Hematopoietic multipotent progenitor cell treated with erythropoietin and hydrocortisone succinate and interleukin-3 and kit ligand, for 4 days (in vitro differentiated cells): ENCODE results near the gene KIF1C.

Source experiments
- DNase-seq: peaks from one replicate; pipeline ENCODE4 v3.0.0-alpha.2; 2015

Gene KIF1C

DNA sequence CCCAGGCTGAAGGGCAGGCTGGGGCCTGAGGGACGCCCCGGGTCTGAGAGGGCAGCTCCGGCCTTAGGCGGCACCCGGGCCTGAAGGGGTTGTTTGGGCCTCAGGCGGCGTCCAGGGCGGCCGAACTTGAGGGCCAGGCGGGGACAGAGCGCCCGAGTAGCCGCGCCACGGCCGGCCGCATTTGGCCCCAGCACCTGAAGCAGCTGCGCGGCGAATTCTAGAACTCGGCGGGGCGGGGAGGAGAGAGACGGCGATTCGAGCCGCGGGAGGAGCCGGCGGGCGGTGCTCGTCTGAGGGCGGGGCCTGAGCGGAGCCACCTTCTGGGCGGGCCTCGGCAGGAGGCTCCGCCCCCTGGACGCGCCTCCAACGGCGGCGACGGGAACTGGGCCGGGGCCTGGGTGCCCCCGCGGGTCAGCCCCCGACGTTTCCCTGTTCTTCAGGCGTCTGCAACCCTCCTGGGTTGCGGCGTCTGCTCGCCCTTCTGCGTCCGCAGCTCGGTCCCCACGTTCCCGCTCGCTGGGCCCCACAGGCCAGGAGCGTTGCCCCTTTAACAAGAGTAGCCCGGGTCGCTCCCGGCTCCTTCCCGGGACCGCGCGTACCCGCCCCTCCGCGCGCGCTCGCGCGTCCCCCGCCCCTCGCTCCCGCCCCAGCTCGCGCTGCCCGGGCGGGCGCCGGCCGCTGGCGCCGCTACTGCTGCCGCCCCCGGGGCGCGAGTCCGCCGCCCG lies at the start of gene KIF1C, which contains the start of gene INCA1:
TSS of gene KIF1C (plus strand) at position 649 of the 725 bp plus-strand sequence. CDS start 2,297 bp downstream, outside the sequence.
TSS of gene INCA1 (minus strand) at position 221 of the 725 bp plus-strand sequence. CDS start 3,085 bp downstream, outside the sequence.
- peak; percentile 94 for DNase-seq

DNA sequence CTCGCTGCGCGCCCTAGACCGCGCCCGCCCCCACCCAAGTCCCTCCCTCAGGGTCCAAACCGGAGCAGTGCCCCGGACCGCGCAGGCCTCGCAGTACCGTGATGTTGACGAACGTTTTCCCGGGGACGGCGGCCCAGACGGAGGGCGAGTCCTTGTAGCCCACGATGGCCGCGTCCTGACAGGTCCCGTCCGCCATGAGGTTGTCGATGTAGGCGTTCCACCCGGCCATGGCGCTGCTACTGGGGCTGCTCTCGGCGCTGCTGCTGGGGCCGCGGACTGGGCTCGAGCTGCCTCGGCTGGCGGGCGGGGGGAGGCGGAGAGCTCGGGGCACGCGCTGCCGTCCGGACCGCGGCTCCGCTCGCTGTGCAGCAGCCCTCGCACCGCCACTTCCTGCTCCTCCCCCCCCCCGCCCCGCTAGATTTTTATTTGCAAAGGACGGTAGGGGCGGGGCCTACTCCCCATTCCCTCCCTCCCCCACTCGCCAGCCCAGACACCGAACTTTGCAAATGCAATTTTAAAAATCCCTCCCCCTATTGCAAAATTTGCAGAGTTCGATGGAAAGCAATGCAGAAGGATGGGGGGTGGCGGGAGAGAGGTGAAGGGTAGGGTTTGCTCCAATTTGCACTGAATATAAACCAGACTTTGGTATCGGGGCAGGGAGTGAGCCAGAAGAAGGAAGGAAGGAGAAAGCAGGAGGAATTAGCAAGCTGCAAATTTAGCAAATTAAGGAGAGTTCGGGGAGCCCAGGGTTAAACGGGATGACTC lies 49.4 kb upstream of the KIF1C start, which contains the start of gene PFN1:
TSS of gene PFN1 (minus strand) at position 365 of the 765 bp plus-strand sequence. CDS start at position 229, 136 bp downstream.
- peak; percentile 98 for DNase-seq

DNA sequence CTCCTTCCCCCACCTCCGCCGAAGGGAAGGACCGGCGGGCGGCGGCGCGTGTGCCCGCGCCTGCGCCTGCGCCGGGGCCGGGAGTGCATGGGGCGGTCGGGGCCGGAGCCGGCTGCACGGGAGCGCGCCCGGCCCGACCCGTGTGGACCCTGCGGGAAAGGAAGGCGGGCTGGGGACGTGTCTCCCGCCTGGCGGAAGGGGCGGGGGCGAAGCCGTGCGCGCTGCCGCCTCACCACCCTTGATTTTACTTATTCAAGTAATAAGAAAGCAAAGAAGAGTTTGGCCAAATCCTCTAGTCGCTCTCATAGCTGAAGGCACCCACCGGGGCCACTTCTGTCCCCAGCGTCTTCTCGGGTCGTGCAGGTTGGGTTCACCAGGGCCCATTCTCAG lies 48.8 kb upstream of the KIF1C start:
- peak; percentile 95 for DNase-seq

DNA sequence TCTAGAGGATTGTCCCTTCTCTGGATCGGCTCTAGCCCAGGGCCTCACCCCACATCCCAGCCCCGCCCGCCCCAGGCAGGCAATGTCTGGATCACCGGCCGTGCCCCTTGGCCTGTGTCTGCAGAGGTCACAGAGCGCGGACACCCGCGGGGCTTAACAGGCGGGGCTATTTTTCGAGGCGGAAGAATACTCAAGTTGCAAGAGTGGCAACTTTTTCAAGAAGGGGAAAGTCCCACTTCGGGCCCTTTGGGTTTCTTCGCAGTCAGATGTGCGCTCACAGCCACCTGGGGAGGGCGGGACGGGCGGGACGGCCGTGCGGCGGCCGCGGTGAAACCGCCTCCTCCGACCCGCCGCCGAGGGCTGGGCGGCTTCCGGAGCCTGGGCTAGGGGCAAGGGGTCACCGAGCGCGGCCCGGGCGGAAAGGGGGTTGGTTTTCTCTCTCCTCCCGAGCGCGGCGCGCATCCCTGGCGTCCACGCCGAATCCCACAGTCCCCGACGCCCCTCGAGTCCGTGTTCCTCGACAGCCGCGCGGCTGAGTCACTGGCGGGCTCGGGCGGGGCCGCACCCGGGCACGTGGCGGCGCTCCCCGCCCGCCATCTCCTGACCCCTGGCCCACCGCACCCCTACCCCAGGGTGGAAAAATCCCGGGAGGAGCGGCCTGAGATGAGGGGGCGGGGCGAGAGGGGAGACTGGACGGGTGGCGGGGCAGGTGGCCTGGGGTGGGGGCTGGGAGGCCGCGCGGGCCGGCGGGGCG lies 48.3 kb upstream of the KIF1C start:
- DNase-seq: peak; percentile 80

DNA sequence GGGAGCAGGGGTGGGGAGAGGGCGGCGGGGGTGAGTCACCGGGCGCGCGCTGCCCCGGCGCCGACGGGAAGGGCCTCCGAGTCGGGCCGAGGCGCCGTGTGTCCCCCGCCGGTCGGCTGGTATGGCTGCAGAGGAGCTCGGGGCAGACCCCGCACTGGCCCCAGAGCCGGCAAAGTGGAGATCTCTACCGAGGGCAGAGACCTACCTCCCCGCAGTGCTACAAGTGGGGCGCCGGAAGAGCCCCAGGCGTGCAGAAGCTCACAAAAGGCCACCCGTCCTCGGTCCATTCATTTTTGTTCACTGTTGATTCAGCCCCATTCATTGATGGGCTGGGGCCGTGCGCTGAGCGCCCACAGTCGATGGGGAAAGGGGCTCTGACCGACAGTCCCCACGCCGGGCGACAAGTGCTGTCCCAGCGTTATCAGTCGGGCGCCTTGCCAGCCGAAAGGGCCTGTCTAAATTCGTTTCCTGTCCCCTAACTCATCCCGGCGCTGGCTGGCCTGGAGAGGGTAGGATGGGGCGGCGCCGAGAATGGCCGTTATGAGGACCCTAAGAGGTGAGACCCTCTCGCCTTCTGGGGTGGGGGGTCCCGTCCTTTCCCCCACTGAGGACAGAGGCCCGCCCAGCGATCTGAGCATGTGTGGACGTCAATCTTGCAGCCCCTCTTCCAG lies 47.5 kb upstream of the KIF1C start:
- peak; percentile 85 for DNase-seq

DNA sequence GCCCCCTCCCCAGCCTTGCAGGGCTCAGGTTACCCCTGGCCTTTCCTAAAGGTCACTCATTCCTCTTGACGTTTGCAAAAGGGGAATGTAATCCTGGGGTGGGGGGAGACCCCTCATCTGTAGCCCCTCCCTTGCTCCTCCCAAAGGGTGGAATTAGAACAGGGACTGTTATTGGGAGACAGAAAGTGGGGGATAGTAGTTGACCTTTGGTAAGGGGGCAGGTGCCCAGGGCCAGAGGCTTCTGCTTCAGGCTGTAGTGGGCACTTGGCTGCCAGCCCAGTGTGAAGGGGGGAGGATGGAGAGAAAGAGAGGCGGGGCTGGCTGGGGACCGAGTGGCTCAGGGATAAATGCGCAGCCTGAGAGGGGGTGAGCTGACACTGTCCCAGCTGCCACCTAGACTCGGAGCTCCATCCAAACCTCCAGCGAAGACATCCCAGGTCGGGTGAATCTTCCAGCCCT lies 47.0 kb upstream of the KIF1C start, which contains the start of gene ENO3:
TSS of gene ENO3 (plus strand) at position 374 of the 459 bp plus-strand sequence. CDS start 711 bp downstream, outside the sequence.
- peak; percentile 51 for DNase-seq

DNA sequence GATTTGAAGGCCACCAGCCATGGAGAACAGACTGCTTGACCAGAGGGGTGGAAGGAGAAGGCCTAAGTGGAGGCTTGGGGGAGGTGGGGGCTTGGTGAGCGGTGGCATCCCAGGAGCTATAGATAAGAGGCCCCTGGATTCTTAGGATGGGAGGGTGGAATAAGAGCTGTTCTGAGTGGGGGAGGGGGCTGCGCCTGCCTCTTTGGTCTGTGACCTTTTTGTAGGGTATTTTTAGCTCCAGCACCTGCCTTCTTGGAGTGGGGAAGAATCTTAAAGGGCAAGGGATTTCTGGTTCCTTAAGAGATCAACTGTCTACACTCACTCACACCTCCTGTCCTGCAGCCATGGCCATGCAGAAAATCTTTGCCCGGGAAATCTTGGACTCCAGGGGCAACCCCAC lies 46.3 kb upstream of the KIF1C start:
- no peak for DNase-seq

DNA sequence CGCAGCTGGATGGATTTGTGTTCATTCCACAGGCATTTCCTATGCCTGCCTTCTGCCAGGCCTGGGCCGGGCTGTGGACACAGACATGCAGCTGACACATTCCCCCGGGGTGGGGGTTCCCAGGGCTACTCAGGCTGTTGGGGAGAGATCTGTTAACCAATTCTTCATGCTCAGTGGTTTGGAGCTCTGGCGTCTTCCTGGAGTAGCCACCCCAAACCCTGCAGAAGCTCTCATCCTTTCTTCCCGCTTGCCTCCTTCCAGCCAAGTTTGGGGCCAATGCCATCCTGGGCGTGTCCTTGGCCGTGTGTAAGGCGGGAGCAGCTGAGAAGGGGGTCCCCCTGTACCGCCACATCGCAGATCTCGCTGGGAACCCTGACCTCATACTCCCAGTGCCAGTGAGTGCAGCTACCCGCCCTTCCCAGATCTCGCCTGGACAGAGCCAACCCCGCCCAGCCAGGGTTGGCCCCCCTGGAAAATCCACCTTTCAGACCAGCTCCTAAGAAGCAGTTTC lies 44.2 kb upstream of the KIF1C start:
- no peak for DNase-seq

DNA sequence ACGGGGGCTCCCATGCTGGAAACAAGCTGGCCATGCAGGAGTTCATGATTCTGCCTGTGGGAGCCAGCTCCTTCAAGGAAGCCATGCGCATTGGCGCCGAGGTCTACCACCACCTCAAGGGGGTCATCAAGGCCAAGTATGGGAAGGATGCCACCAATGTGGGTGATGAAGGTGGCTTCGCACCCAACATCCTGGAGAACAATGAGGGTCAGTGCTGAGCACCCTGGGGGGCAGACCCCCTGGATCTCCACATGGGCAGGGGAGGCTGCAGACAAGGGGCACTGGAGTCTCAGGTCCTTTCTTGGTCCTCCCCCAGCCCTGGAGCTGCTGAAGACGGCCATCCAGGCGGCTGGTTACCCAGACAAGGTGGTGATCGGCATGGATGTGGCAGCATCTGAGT lies 42.7 kb upstream of the KIF1C start:
- no peak for DNase-seq

DNA sequence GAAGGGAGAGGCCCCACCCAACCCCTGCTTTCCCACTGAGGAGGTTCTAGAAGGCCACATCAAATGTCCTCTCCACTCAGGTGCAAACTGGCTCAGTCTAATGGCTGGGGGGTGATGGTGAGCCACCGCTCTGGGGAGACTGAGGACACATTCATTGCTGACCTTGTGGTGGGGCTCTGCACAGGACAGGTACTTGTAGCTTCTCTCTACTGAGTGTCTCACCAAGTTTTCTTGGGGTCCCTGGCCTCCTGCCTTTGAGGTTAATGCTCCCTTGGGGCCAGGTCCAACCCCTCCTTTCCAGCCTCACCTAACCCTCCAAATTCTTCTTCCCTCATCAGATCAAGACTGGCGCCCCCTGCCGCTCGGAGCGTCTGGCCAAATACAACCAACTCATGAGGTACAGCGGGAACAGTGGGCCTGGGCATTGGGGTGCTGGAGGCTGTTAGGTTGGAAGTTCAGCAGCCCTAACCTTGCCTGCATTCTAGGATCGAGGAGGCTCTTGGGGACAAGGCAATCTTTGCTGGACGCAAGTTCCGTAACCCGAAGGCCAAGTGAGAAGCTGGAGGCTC lies 41.2 kb upstream of the KIF1C start:
- peak; percentile 68 for DNase-seq

DNA sequence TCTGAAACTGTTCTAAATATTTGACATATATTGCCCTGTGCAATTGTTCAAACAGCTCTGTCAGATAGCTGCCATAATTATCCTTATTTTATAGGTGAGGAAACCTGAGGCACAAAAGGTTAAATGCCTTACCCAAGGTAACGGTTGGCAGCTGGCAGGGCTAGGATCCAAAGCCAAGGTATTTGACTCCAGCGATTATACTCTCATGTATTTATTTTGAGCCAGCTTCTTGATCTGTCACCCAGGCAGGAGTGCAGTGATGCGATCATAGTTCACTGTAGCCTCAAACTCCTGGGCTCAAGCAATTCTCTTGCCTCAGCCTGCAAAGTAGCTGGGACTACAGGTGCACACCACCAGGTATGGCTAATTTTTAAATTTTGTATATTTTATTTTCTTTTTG lies 39.6 kb upstream of the KIF1C start:
- no peak for DNase-seq

DNA sequence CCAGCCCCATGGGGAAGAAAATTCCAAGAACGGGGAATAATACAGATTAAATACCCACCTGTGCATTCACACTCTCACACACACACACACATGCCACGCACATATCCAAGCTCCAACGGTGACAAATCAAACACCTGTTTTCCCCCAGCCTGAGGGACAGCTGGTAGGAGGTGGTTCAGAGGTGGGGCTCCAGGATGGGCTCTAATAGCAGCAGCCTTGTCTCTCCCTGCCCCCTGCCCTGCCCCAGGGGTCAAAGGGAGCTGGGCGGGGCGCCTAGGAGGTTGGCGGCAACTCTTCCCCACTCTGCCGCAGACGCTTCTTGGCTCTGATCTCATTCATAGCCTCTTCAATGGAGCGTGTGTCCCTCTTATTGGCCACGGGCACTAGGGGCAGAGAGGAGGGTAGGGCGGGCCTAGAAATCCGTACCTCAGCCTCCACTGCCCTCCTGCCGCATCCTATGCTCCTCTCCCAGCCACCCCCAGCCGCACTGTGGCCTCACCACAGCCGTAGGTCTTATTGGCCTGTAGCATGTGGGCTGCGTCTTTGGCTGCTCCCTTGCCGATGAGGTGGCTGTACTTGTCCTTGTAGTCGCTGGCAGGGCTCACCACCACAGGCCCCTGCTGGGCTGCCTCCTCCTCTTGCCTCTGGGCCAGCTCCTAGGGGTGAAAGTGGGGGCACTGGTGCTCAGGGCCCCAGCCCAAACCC lies 38.3 kb upstream of the KIF1C start:
- DNase-seq: no peak

DNA sequence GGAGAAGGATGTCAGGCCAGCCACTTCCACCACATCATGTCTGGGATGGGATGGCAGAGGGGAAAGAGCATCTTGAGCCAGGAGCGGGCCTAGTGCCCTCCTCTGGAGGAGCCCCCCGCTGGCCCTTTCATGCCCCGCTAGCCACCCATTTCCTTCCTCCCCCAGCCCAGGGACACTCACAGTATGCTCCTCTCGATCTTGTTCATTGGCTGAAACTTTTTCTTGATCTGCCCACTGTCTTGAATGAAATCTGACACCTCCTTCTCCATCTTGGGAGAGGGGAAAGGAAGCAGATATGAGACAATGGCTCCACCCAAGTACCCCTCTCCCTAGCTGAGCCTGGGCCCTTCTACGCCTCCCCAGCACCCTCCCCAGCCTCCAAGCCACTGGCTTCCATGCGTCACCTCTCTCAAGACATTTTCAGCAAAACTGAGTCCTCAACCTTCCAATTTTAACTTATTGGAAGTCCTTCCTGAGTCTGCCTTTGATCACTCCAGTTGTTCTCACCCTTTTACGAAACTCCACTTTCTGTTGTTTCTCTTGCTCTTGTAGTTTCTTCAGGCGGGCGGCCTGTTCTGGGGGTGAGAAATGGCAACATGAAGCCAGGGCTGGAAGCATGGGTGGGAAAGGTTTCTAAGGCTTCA lies 37.3 kb upstream of the KIF1C start:
- DNase-seq: no peak

DNA sequence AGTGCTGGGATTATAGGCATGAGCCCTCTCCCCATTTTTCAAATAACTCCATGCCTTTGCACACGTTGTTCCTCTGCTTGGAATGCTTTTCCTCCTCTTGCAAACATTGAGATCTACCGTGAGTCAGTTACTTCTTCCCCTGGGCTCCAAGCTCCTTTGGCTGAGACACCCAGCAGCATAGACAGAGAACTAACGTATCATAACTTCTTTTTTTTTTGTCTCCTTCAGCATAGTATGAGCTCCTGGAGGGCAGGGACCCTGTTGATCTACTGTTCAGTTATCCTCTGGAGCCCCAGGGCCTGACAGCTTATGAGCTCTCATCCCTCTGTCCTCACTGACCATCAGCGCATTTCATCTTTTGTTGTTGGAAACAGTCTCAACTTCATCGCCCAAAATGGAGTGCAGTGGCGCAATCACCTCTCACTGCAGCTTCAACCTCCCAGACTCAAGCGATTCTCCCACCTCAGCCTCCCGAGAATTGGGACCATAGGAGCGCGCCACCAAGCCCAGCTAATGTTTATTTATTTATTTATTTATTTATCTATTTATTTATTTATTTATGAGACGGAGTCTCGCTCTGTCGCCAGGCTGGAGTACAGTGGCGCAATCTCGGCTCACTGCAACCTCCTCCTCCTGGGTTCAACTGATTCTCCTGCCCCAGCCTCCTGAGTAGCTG lies 32.3 kb upstream of the KIF1C start:
- no peak for DNase-seq

DNA sequence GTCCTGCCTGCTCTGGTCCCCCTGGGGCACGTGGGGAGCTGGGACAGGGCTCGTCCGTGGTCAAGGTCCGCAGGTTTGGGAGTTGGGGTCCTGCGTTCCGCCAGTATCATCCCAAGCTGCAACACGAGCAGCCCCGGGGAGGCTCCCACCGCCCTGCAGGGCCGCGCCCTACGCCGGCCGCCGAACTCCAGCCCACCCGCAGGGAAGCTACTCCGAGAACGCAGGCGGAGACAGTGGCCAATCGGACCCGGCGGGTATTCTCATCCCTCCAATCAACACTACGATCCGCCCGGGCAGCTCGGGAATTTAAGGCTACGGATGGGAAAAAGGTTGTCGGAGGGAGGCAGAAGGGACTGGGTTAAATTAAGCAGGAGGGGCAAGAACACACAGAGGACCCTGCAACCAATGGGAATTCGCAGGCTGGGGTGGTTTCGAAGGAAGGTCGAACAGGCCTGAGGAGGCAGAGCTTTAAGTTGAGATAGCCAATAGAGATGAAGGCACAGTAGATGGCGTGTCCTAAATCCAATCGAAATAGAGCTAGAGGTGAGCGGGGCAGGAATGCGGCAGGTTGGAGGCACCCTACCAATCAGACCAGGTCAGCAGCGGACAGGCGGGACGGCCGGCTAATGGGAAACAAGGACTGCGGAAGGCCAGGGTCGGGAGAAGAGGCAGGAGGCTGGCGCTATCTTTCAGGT lies 30.8 kb upstream of the KIF1C start:
- peak; percentile 100 for DNase-seq

DNA sequence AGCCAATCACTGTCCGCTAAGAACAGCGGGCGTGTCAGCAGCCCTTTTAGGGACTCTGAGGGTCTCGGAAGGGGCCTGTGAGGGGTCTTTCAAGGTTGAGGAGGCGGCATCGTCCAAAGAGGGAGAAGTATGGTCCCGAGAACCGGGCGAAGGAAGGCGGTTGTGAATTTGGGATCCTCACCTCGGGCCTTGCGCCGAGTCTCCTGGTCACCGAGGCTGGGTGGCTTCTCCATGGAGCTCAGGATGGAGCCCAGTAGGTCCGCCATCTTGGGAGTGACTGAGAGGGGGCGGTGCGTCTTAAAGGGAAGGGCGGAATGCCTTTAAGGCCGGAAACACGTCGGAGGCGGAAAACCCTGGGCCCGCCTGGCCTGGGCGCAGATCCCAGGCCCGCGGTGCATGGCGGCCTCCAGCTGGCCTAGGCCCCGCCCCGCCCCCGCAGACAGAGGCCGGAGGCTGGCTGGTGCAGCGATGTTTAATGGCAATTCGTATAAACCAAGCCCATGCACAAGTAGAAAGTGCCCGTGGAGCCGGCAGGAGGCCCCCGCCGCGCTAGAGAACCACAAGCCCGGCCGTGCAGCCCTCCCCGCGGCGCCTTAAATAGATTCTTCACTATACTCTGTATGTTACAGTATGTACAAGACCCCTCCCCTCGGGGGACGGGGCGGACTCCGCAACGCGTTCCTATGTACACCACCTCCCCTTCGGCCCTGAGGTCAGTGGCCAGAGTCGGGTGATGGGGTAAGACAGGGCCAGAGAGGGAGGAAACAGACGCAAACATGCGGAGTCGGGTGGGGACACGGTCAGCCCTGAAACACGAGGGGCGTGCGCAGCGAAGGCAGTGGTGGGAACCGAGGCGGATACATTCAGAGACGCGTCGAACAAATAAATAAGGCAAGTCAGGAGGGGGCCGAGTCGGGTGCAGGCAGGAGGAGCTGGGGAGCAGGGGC lies 29.9 kb upstream of the KIF1C start, which contains the start of gene SPAG7:
TSS of gene SPAG7 (minus strand) at position 279 of the 947 bp plus-strand sequence. CDS start at position 266, 13 bp downstream.
- peak; percentile 98 for DNase-seq

DNA sequence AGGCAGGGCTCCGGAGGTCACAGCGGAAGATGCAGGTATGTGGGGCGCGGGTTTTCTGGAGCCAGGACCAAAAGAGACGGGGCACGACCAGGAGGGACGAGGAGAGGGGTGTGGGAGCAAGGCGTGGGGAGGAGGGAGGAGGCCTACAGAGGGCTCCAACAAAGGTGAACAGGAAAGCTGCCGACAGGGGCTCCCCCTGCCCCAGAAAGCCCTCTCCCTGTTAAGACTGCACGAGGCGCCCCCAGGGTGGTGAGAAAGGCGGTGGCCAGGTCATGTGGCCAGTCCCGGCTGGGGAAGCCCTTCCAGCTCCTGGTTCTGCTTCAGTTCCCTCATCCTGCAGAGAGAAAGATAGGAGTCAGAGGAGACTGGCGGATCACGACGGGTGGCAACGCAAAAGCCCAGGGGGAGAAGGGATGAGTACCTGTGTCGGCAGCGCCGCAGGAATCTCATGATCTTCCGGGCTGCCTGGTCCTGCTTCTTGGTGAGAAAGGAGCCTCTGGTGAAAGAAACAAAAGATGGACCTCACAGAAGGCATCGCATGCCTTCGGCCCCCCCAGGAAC lies 29.2 kb upstream of the KIF1C start:
- DNase-seq: no peak
